ENCODE results near the gene EEFSEC. TPM values are rescaled to one million over a fixed set of nuclear protein-coding genes. Genes with fewer than 3 reads are reported as not detected.

EEFSEC gene
- total and polyA plus RNA-seq, 4 donors = 9.8 to 20.1 (median 11.6) TPM

DNA sequence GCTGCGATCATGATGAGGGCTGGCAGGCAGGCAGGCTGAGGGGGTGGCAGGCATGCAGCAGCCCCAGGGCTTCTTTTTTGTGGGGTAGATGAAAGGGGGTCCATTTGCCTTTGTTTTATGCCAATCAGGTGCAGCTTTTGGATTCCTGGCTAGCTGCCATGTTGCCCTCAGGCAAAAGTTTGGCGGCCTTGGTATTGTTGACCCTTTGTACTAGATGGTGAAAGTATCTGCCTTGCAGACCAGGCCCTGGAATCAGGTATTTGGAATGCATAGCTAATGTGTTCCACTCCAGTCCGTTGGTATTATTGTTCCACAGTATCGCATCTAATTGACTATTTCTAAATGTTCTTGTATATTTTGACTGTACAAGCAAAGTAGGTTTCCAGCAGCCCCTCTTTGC, 35.0 kb downstream of the EEFSEC start:
- no peak overlapping the region for H3K27ac ChIP-seq (ENCODE audit: low read depth in 1 of 2, low read length in 1 of 2)
- no peaks in the 10 kb centered on the region for H3K9me3 ChIP-seq (ENCODE audit: control insufficient read depth in 4 of 4, insufficient read depth in 3 of 4, low read length in 3 of 4)
- TF ChIP-seq CTCF (IDR thresholded peaks at IDR 0.05; ENCODE audit: control extremely low read depth, extremely low read depth) = no peak
- H3K9ac ChIP-seq (ENCODE audit: insufficient read depth in 1 of 2, low read length in 2 of 2) = no peak overlapping the region
- ATAC-seq (ENCODE audit: insufficient read depth, low FRiP score) (no peak), DNase-seq (no peak)
- 88 to 96% methylated on average over 4 of the region's 4 CpGs for WGBS, 2 donors
- no peaks in the 10 kb centered on the region for H3K27me3 ChIP-seq (ENCODE audit: control insufficient read depth in 3 of 3, insufficient read depth in 3 of 3, low read length in 2 of 3)
- H3K4me3 ChIP-seq = no peak overlapping the region
- H3K36me3 ChIP-seq (ENCODE audit: control insufficient read depth in 4 of 4, insufficient read depth in 4 of 4, low read length in 4 of 4) = no peaks in the 10 kb centered on the region
- H3K4me1 ChIP-seq (ENCODE audit: control insufficient read depth in 5 of 5, insufficient read depth in 5 of 5, low read length in 5 of 5) = peaks cover 0 to 3% (median under 1%) of the 10 kb centered on the region in 5 donors

- ATAC-seq (ENCODE audit: insufficient read depth, low FRiP score) = no peak
- 93 to 96% methylated on average over 4 of the region's 4 CpGs for WGBS, 2 donors
Measured at GRCh38 chr3:128188956-128189355, 35.7 kb downstream of the EEFSEC start.

DNA sequence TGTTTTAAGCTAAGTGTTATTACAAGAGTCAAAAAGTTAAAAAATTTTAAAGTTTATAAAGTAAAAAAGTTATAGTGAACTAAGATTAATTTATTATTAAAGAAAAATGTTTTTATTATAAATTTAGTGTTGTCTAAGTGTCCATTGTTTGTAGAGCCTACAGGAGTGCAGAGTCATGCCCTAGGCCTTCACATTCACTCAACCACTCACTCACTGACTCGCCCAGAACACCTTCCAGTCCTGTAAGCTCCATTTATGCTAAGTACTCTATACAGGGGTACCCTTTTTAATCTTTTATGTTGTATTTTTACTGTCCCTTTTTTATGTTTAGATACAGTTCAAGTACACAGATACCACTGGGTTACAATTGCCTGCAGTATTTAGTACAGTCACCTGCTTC, 37.2 kb downstream of the EEFSEC start:
- no peak overlapping the region for H3K27ac ChIP-seq (ENCODE audit: low read depth in 1 of 2, low read length in 1 of 2)
- H3K4me1 ChIP-seq (ENCODE audit: control insufficient read depth in 5 of 5, insufficient read depth in 5 of 5, low read length in 5 of 5) = peaks cover 0 to 24% (median 15%) of the 10 kb centered on the region in 5 donors
- no peaks in the 10 kb centered on the region for H3K27me3 ChIP-seq (ENCODE audit: control insufficient read depth in 3 of 3, insufficient read depth in 3 of 3, low read length in 2 of 3)
- no peak overlapping the region for H3K9ac ChIP-seq (ENCODE audit: insufficient read depth in 1 of 2, low read length in 2 of 2)
- H3K4me3 ChIP-seq = no peak overlapping the region
- no peaks in the 10 kb centered on the region for H3K36me3 ChIP-seq (ENCODE audit: control insufficient read depth in 4 of 4, insufficient read depth in 4 of 4, low read length in 4 of 4)
- ATAC-seq (ENCODE audit: insufficient read depth, low FRiP score) (no peak), DNase-seq (no peak)
- 0 to 33% methylated on average over 1 of the region's 1 CpG for WGBS, 2 donors
- TF ChIP-seq CTCF (IDR thresholded peaks at IDR 0.05; ENCODE audit: control extremely low read depth, extremely low read depth) = no peak
- no peaks in the 10 kb centered on the region for H3K9me3 ChIP-seq (ENCODE audit: control insufficient read depth in 4 of 4, insufficient read depth in 3 of 4, low read length in 3 of 4)

More at GRCh38 chr3:128188956-128189355, 35.7 kb downstream of the EEFSEC start:
- H3K27ac ChIP-seq (ENCODE audit: low read depth in 1 of 2, low read length in 1 of 2) = no peak overlapping the region
- no peaks in the 10 kb centered on the region for H3K27me3 ChIP-seq (ENCODE audit: control insufficient read depth in 3 of 3, insufficient read depth in 3 of 3, low read length in 2 of 3)
- TF ChIP-seq CTCF (IDR thresholded peaks at IDR 0.05; ENCODE audit: control extremely low read depth, extremely low read depth) = no peak
- no peak for DNase-seq
- H3K36me3 ChIP-seq (ENCODE audit: control insufficient read depth in 4 of 4, insufficient read depth in 4 of 4, low read length in 4 of 4) = no peaks in the 10 kb centered on the region
- no peak overlapping the region for H3K4me3 ChIP-seq
- no peak overlapping the region for H3K9ac ChIP-seq (ENCODE audit: insufficient read depth in 1 of 2, low read length in 2 of 2)
- H3K4me1 ChIP-seq (ENCODE audit: control insufficient read depth in 5 of 5, insufficient read depth in 5 of 5, low read length in 5 of 5) = peaks cover 0 to 9% (median 6%) of the 10 kb centered on the region in 5 donors
- H3K9me3 ChIP-seq (ENCODE audit: control insufficient read depth in 4 of 4, insufficient read depth in 3 of 4, low read length in 3 of 4) = no peaks in the 10 kb centered on the region

DNA sequence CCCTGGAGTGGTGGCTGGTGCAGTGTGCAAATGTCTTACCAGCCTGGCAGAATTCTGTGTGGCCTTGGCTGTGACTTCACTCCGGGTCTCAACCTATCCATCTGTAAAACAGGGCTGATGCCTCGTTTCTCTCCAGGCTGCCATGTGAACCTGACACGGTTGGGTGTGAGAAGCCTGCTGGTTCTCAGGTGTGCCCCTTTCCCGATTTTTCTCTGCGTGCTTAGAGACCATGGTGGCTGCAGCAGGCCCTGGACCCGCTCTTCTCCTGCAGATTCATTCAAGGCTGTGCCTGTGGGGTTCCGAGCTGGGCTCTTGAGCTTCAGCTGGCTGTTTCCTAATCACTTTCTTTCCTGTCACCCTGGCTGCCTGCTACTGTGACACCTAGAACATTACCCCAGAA, 38.9 kb downstream of the EEFSEC start:
- TF ChIP-seq CTCF (IDR thresholded peaks at IDR 0.05; ENCODE audit: control extremely low read depth, extremely low read depth) = no peak
- DNase-seq (no peak), ATAC-seq (ENCODE audit: insufficient read depth, low FRiP score) (no peak)
- H3K4me3 ChIP-seq = no peak overlapping the region
- 89 to 95% methylated on average over 7 of the region's 7 CpGs for WGBS, 2 donors
- H3K27me3 ChIP-seq (ENCODE audit: control insufficient read depth in 3 of 3, insufficient read depth in 3 of 3, low read length in 2 of 3) = no peaks in the 10 kb centered on the region
- no peak overlapping the region for H3K27ac ChIP-seq (ENCODE audit: low read depth in 1 of 2, low read length in 1 of 2)
- no peaks in the 10 kb centered on the region for H3K9me3 ChIP-seq (ENCODE audit: control insufficient read depth in 4 of 4, insufficient read depth in 3 of 4, low read length in 3 of 4)
- no peak overlapping the region for H3K9ac ChIP-seq (ENCODE audit: insufficient read depth in 1 of 2, low read length in 2 of 2)
- H3K36me3 ChIP-seq (ENCODE audit: control insufficient read depth in 4 of 4, insufficient read depth in 4 of 4, low read length in 4 of 4) = no peaks in the 10 kb centered on the region
- peaks cover 0 to 36% (median 15%) of the 10 kb centered on the region in 5 donors for H3K4me1 ChIP-seq (ENCODE audit: control insufficient read depth in 5 of 5, insufficient read depth in 5 of 5, low read length in 5 of 5)

All from lung (tissue), 12 donors.